OCI-LY7 (cell line): ENCODE data around the gene PRMT1. TPM values are rescaled to one million over a fixed set of nuclear protein-coding genes. Genes with fewer than 3 reads are reported as not detected.

Experiments
- BruUV-seq: library from RNA; stranded (reverse); fragments of 400-500 nt; replicated peaks from 2 replicates; lab custom pipeline; 2021; lab: Mats Ljungman, UMichigan
- CTCF ChIA-PET: fragments of 300-600 bp; sonication (Branson Sonifier 250); formaldehyde crosslinking; loops from one replicate; lab custom pipeline; 2022; ENCODE audit warnings: antibody characterized with exemption; ENCODE audit not compliant: unreplicated experiment; lab: Charles Lee
- POLR2A ChIA-PET: fragments of 300-600 bp; sonication (Branson Sonifier 250); formaldehyde crosslinking; loops from one replicate; lab custom pipeline; 2022; ENCODE audit warnings: antibody characterized with exemption; lab: Charles Lee
- DNase-seq: peaks from one replicate; pipeline ENCODE4 v3.0.0-alpha.2; 2015; ENCODE audit warnings: low spot score
- H2AFZ ChIP-seq: fragments of 200-600 bp; sonication (generic), shearing (Covaris generic); 2 replicates; pipeline ENCODE4 v1.6.1; 2014; ENCODE audit warnings: mild to moderate bottlenecking, antibody characterized with exemption, low read length, moderate library complexity
- H3K27ac ChIP-seq: fragments of 200-600 bp; sonication (generic); 2 replicates; pipeline ENCODE4 v1.5.1; 2014; ENCODE audit warnings: mixed run types, low read depth, mild to moderate bottlenecking, moderate library complexity, low read length, inconsistent platforms; ENCODE audit not compliant: poor library complexity, severe bottlenecking
- H3K36me3 ChIP-seq: fragments of 200-600 bp; sonication (generic); 2 replicates; pipeline ENCODE4 v1.6.1; 2014; ENCODE audit warnings: mild to moderate bottlenecking, antibody characterized with exemption, low read length, moderate library complexity, mixed read lengths; ENCODE audit not compliant: insufficient read depth
- H3K4me1 ChIP-seq: fragments of 200-600 bp; sonication (generic); 2 replicates; pipeline ENCODE4 v1.5.1; 2014; ENCODE audit warnings: mild to moderate bottlenecking, low read length; ENCODE audit not compliant: insufficient read depth, poor library complexity, severe bottlenecking
- H3K4me2 ChIP-seq: fragments of 200-600 bp; sonication (generic); 2 replicates; pipeline ENCODE4 v1.6.1; 2014; ENCODE audit warnings: mild to moderate bottlenecking, low read length
- H3K4me3 ChIP-seq: fragments of 200-600 bp; sonication (generic); 2 replicates; pipeline ENCODE4 v1.5.1; 2014; ENCODE audit warnings: mild to moderate bottlenecking, low read depth, low read length; ENCODE audit not compliant: poor library complexity, severe bottlenecking
- H3K79me2 ChIP-seq: fragments of 200-600 bp; sonication (generic); 2 replicates; pipeline ENCODE4 v1.6.1; 2016; ENCODE audit warnings: low read depth, mild to moderate bottlenecking, low read length, moderate library complexity, mixed read lengths; ENCODE audit not compliant: insufficient read depth
- H3K9me2 ChIP-seq: fragments of 200-600 bp; sonication (generic); 2 replicates; pipeline ENCODE4 v1.6.1; 2016; ENCODE audit warnings: mild to moderate bottlenecking, low read length, mixed read lengths; ENCODE audit not compliant: insufficient read depth
- H3K9me3 ChIP-seq: fragments of 200-600 bp; sonication (generic); 2 replicates; pipeline ENCODE4 v1.6.1; 2014; ENCODE audit warnings: mild to moderate bottlenecking, mixed run types, low read length, mixed read lengths
- H4K20me1 ChIP-seq: fragments of 200-600 bp; sonication (generic); 2 replicates; pipeline ENCODE4 v1.6.1; 2014; ENCODE audit warnings: mild to moderate bottlenecking, antibody characterized with exemption, low read length, moderate library complexity, mixed read lengths; ENCODE audit not compliant: insufficient read depth
- CTCF ChIP-seq: fragments of 200-600 bp; sonication (generic); conservative IDR thresholded peaks from 2 replicates; pipeline ENCODE4 v1.5.1; 2014; ENCODE audit warnings: mild to moderate bottlenecking, antibody characterized with exemption, low read length, moderate library complexity, mixed read lengths
- EZH2phosphoT487 ChIP-seq: fragments of 200-600 bp; sonication (generic); IDR thresholded peaks from 2 replicates; pipeline ENCODE4 v1.6.1; 2018; ENCODE audit warnings: low read depth, borderline replicate concordance, mild to moderate bottlenecking, mixed run types, antibody characterized with exemption, low read length, moderate library complexity, mixed read lengths
- intact Hi-C: fragments of 100-400 bp; cut with micrococcal nuclease; formaldehyde crosslinking; loops from one replicate; pipeline ENCODE4 v1.10.0; 2022; ENCODE audit not compliant: unreplicated experiment
- total RNA-seq, 2 experiments: library from RNA; depleted of rRNA in 1 of 2; stranded (reverse); fragments of >200 nt in 1 of 2; shearing (Covaris generic) in 1 of 2; gene quantifications; 2 replicates each; pipeline ENCODE4 v1.2.3, GENCODE V29; 2014 to 2022

PRMT1 gene
- total RNA-seq, 2 experiments from 2014 or later, result 266 to 403 TPM

GRCh38 chr19:49684251-49684982 lies 7.3 kb downstream of the PRMT1 start:
- POLR2A ChIA-PET, result no interaction called here
- Histone ChIP-seq H3K27ac (no peak overlapping the region), H3K36me3 (peaks cover 97% of the 10 kb centered on the region), H4K20me1 (0 out of 2 replicates have a peak, but pooled peaks cover 6% of the 10 kb centered on the region), H3K4me2 (no peak overlapping the region), H3K9me2 (no peaks in the 10 kb centered on the region), H3K9me3 (no peaks in the 10 kb centered on the region), H2AFZ (no peak overlapping the region), H3K4me1 (peaks cover 18% of the 10 kb centered on the region), H3K79me2 (peaks cover 32% of the 10 kb centered on the region), H3K4me3 (no peak overlapping the region)
- no TSS peak for BruUV-seq
- no peak for DNase-seq
- no peak for TF ChIP-seq EZH2phosphoT487
- peak; percentile 71 for TF ChIP-seq CTCF
- CTCF ChIA-PET, result no interaction called here
- intact Hi-C loops, result no loop called here

DNA sequence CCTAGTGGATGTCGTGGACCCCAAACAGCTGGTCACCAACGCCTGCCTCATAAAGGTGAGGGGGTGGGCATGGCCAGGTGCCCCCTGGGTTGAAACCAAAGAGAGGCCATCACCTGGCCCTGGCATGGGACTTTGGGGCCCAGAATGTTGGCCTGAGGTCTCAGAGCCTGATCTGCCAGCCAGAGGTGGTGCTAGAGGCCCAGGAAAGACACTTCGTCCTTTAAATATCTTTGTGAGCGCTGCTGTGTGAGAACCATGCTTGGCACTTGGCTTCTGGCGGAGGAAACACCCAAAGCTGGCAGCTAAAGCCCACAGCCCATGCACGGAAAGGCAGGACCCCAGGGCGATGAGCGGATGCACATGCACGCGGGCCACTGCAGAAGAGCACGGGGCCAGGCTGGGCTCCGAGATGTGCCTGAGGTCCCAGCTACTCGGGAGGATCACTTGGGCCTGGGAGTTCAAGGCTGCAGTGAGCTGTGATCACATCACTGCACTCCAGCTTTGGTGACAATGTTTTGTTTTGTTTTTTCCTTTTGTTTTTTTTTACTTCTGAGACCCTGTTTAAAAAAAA lies 8.0 kb downstream of the PRMT1 start:
- intact Hi-C loops, result no loop called here
- CTCF ChIA-PET, result no interaction called here
- no peak for DNase-seq
- Histone ChIP-seq H3K4me2 (no peak overlapping the region), H3K4me1 (peaks cover 11% of the 10 kb centered on the region), H3K36me3 (peaks cover 97% of the 10 kb centered on the region), H3K27ac (no peak overlapping the region), H3K9me3 (no peaks in the 10 kb centered on the region), H3K9me2 (no peaks in the 10 kb centered on the region), H3K79me2 (peaks cover 26% of the 10 kb centered on the region), H2AFZ (no peak overlapping the region), H4K20me1 (0 out of 2 replicates have a peak, but pooled peaks cover 6% of the 10 kb centered on the region), H3K4me3 (no peak overlapping the region)
- POLR2A ChIA-PET, result no interaction called here
- no TSS peak for BruUV-seq
- TF ChIP-seq CTCF, result no peak
- TF ChIP-seq EZH2phosphoT487, result no peak

- TF ChIP-seq EZH2phosphoT487 (no peak), CTCF (no peak)
- Histone ChIP-seq H3K9me3 (no peaks in the 10 kb centered on the region), H3K4me2 (no peak overlapping the region), H3K9me2 (no peaks in the 10 kb centered on the region), H3K4me3 (no peak overlapping the region), H2AFZ (no peak overlapping the region), H4K20me1 (0 out of 2 replicates have a peak, but pooled peaks cover 6% of the 10 kb centered on the region), H3K4me1 (peaks cover 4% of the 10 kb centered on the region), H3K27ac (no peak overlapping the region), H3K79me2 (peaks cover 18% of the 10 kb centered on the region), H3K36me3 (peaks cover 98% of the 10 kb centered on the region)
- POLR2A ChIA-PET, result no interaction called here
- no TSS peak for BruUV-seq
- CTCF ChIA-PET, result no interaction called here
- DNase-seq, result no peak
- intact Hi-C loops, result no loop called here
These were observed 8.8 kb downstream of the PRMT1 start for GRCh38 chr19:49685845-49686332.
